ENCODE measurements around the gene RAPGEF1.

RAPGEF1 gene

GRCh38 chr9:131719262-131719908, 20.5 kb downstream of the RAPGEF1 start:
- Histone ChIP-seq H3F3A (ENCODE audit: insufficient read depth, low read length) (peaks cover 17% of the 10 kb centered on the region), H2AFZ (ENCODE audit: low read length) (no peak overlapping the region), H3K27me3 (replicated peaks; ENCODE audit: insufficient read depth, low read length) (no peaks in the 10 kb centered on the region), H3K9ac (ENCODE audit: low read length) (no peak overlapping the region), H3K79me2 (ENCODE audit: low read length) (peaks cover 94% of the 10 kb centered on the region), H3K9me2 (replicated peaks; ENCODE audit: insufficient read depth, low read length) (no peaks in the 10 kb centered on the region), H3K4me3 (ENCODE audit: low read length) (no peak overlapping the region), H3K36me3 (replicated peaks; ENCODE audit: insufficient read depth, low read length) (peaks cover 3% of the 10 kb centered on the region; the same call in 1 of the 2 replicates), H3K27ac (ENCODE audit: low read length) (peak overlapping the region; percentile 77; the same call in 1 of the 2 replicates), H3K4me2 (ENCODE audit: low read depth, low read length) (no peak overlapping the region), H3K9me3 (replicated peaks; ENCODE audit: insufficient read depth, low read length) (no peaks in the 10 kb centered on the region), H4K20me1 (ENCODE audit: insufficient read depth, low read length) (no peaks in the 10 kb centered on the region), H3K4me1 (ENCODE audit: low read length) (peaks cover 39% of the 10 kb centered on the region)
- no peak for TF ChIP-seq EZH2phosphoT487 (IDR thresholded peaks at IDR 0.05; ENCODE audit: low read length)
- TF ChIP-seq EZH2 (optimal IDR thresholded peaks at IDR 0.05; ENCODE audit: low read depth, low read length): no peak
- no peak for TF ChIP-seq CTCF (IDR thresholded peaks at IDR 0.05; ENCODE audit: low read length)
- no peak for DNase-seq

GRCh38 chr9:131717719-131718460, 22.0 kb downstream of the RAPGEF1 start:
- Histone ChIP-seq H3K9ac (ENCODE audit: low read length) (no peak overlapping the region), H3K36me3 (replicated peaks; ENCODE audit: insufficient read depth, low read length) (peaks cover 3% of the 10 kb centered on the region; the same call in 1 of the 2 replicates), H3F3A (ENCODE audit: insufficient read depth, low read length) (peaks cover 17% of the 10 kb centered on the region), H4K20me1 (ENCODE audit: insufficient read depth, low read length) (no peaks in the 10 kb centered on the region), H3K27ac (ENCODE audit: low read length) (no peak overlapping the region), H3K27me3 (replicated peaks; ENCODE audit: insufficient read depth, low read length) (no peaks in the 10 kb centered on the region), H3K4me2 (ENCODE audit: low read depth, low read length) (no peak overlapping the region), H3K9me2 (replicated peaks; ENCODE audit: insufficient read depth, low read length) (no peaks in the 10 kb centered on the region), H2AFZ (ENCODE audit: low read length) (no peak overlapping the region), H3K4me3 (ENCODE audit: low read length) (no peak overlapping the region), H3K79me2 (ENCODE audit: low read length) (peaks cover 95% of the 10 kb centered on the region), H3K4me1 (ENCODE audit: low read length) (peaks cover 30% of the 10 kb centered on the region), H3K9me3 (replicated peaks; ENCODE audit: insufficient read depth, low read length) (no peaks in the 10 kb centered on the region)
- no peak for DNase-seq
- TF ChIP-seq EZH2phosphoT487 (IDR thresholded peaks at IDR 0.05; ENCODE audit: low read length): no peak
- no peak for TF ChIP-seq CTCF (IDR thresholded peaks at IDR 0.05; ENCODE audit: low read length)

GRCh38 chr9:131715906-131716305, 24.0 kb downstream of the RAPGEF1 start:
- H3K4me1 ChIP-seq (ENCODE audit: low read length): peaks cover 13% of the 10 kb centered on the region
- H3K4me3 ChIP-seq (ENCODE audit: low read length): no peak overlapping the region
- H4K20me1 ChIP-seq (ENCODE audit: insufficient read depth, low read length): no peaks in the 10 kb centered on the region; the same call in 1 of the 2 replicates
- H3K27me3 ChIP-seq (replicated peaks; ENCODE audit: insufficient read depth, low read length): no peaks in the 10 kb centered on the region
- no peak overlapping the region for H3K4me2 ChIP-seq (ENCODE audit: low read depth, low read length)
- no peak overlapping the region for H3K9ac ChIP-seq (ENCODE audit: low read length)
- no peak for DNase-seq
- TF ChIP-seq EZH2phosphoT487 (IDR thresholded peaks at IDR 0.05; ENCODE audit: low read length) (no peak), CTCF (IDR thresholded peaks at IDR 0.05; ENCODE audit: low read length) (no peak), EZH2 (optimal IDR thresholded peaks at IDR 0.05; ENCODE audit: low read depth, low read length) (no peak)
- peaks cover 5% of the 10 kb centered on the region for H3F3A ChIP-seq (ENCODE audit: insufficient read depth, low read length)
- no peaks in the 10 kb centered on the region for H3K36me3 ChIP-seq (replicated peaks; ENCODE audit: insufficient read depth, low read length)
- no peaks in the 10 kb centered on the region for H3K9me2 ChIP-seq (replicated peaks; ENCODE audit: insufficient read depth, low read length)
- H3K27ac ChIP-seq (ENCODE audit: low read length): no peak overlapping the region
- peaks cover 95% of the 10 kb centered on the region for H3K79me2 ChIP-seq (ENCODE audit: low read length)
- H3K9me3 ChIP-seq (replicated peaks; ENCODE audit: insufficient read depth, low read length): no peaks in the 10 kb centered on the region
- no peak overlapping the region for H2AFZ ChIP-seq (ENCODE audit: low read length)
